Endothelial cell of hepatic sinusoid (primary cell): ENCODE results near the gene LBH.

Experiments
- in situ Hi-C: cut with HindIII; loops from 2 replicates; pipeline ENCODE4 v1.10.0; 2017; ENCODE audit warnings: low sequenced_read_pairs

Gene LBH

GRCh38 chr2:30298302-30298701, 67.0 kb downstream of the LBH start:
- in situ Hi-C loops: no loop called here

- in situ Hi-C loops: no loop called here
Observed at GRCh38 chr2:30300122-30300455, 68.8 kb downstream of the LBH start.

GRCh38 chr2:30300456-30301221, 69.3 kb downstream of the LBH start:
- in situ Hi-C loops: no loop called here

- in situ Hi-C loops: no loop called here
Observed at GRCh38 chr2:30301551-30301950, 70.2 kb downstream of the LBH start.

- in situ Hi-C loops: no loop called here
Observed at GRCh38 chr2:30302566-30302965, 71.2 kb downstream of the LBH start.

GRCh38 chr2:30303095-30303494, 71.8 kb downstream of the LBH start:
- in situ Hi-C loops: no loop called here

GRCh38 chr2:30305235-30305634, 73.9 kb downstream of the LBH start:
- in situ Hi-C loops: loop anchor here (5.0 kb wide), 1 partner anchor 38 kb away; no protein-coding TSS in a partner anchor

- in situ Hi-C loops: loop anchor here (5.0 kb wide), 1 partner anchor 39 kb away; no protein-coding TSS in a partner anchor
Observed at GRCh38 chr2:30306522-30306921, 75.2 kb downstream of the LBH start.

GRCh38 chr2:30308280-30308679, 76.9 kb downstream of the LBH start:
- in situ Hi-C loops: loop anchor here (5.0 kb wide), 1 partner anchor 41 kb away; no protein-coding TSS in a partner anchor
